T-helper 1 cell (primary cell): Measurements from ENCODE around the gene ITCH.
"Not testable (repeated sequence)": the region's sequence is repeated elsewhere in the genome, so short reads cannot be mapped to it uniquely, and the experiment has no call there.

Source experiments
- DNase-seq, 5 donors: peaks; one replicate each; pipeline ENCODE4 v3.0.0-alpha.2; 2012 to 2020

ITCH gene

DNA sequence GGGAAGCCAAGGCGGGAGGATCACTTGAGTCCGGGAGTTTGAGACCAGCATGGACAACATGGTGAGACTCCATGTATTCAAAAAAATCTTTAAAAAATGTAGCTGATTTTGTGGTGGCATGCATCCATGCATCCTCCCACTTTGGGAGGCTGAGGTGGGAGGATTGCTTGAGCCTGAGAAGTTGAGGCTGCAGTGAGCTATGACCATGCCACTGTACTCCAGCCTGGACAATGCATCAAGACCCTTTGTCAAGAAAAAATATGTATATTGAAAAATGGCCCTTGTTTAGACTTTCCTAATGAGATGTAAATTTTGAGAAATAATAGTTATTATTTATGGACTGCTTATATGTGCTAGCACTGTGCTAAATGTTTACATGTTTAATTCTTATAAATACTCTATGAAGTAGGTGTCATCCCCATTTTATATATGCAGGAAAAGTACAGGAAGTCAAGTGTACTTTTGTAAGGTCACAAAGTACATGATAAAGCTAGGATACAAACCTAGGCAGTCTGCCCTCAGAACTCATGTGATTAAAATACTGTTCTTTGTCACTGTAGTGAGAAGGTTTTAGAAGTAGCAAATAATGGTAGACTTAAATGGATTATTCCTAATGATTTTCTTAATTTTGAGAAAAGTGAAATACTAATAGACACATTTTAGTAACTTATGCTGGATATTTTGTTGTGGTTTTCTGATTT lies 58.8 kb downstream of the ITCH start:
- DNase-seq = no peak

DNA sequence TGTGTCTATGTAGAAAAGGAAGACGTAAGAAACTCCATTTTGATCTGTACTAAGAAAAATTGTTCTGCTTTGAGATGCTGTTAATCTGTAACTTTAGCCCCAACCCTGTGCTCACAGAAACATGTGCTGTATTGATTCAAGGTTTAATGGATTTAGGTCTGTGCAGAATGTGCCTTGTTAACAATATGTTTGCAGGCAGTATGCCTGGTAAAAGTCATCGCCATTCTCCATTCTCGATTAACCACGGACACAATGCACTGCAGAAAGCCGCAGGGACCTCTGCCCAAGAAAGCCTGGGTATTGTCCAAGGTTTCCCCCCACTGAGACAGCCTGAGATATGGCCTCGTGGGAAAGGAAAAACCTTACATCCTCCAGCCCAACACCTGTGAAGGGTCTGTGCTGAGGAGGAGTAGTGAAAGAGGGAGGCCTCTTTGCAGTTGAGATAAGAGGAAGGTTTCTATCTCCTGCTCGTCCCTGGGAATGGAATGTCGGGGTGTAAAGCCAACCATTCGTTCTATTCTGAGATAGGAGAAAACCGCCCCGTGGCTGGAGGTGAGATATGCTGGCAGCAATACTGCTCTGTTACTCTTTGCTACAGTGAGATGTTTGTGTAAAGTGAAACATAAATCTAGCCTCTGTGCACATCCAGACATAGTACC lies 62.1 kb downstream of the ITCH start:
- DNase-seq = not testable (repeated sequence)

DNA sequence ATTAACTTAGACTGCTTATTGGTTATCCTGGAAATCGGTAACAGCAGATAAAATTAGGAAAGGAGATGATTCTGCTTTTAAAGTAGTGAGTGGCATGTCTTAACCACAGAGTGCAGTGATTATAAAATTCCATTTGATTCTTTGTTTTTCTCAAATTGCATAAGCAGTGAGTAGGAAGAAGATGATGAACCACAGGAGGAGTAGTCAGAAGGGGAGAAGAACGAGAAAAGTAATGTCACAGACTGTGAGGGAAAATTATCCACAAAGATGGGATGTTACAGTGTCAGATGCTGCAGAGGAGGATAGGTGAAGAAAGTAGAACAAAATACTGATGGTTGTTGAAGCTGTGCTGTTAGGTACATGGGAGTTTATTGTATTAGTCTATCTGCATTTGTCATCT lies 63.0 kb downstream of the ITCH start:
- no peak for DNase-seq

DNA sequence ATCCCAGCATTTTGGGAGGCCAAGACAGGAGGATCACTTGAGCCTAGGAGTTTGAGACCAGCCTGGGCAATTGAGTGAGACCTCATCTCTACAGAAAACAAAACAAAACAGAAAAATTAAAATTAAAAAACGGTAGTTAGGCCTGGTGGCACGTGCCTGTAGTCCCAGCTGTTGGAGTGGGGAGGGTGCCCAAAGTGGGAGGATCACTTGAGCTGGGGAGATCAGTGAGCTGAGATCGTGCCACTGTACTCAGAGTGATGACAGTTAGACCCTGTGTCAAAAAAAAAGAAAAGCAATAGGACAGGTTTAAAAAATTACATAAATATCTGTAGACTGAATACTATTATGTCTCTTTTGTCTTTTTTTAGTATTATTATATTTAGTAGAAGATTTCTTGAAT lies 64.3 kb downstream of the ITCH start:
- DNase-seq = no peak

DNA sequence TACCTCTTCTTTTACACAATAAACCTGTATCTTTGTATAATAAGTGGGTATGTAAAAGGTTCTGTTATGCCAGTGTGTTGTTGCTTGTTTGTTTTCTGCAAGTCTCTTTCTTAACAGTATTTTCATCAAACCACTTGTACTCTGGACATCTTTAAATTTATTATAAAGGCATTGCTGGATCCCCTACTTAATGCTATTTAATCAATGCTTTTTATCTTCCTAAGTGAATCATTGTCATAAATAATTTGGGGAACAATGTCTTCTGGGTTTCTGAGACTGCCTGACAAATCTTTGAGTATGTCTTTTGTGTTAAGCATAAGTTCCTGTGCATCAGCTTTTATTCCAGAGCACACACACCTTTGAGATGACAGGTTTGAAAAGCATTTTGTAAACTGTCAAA lies 64.7 kb downstream of the ITCH start:
- DNase-seq = no peak

DNA sequence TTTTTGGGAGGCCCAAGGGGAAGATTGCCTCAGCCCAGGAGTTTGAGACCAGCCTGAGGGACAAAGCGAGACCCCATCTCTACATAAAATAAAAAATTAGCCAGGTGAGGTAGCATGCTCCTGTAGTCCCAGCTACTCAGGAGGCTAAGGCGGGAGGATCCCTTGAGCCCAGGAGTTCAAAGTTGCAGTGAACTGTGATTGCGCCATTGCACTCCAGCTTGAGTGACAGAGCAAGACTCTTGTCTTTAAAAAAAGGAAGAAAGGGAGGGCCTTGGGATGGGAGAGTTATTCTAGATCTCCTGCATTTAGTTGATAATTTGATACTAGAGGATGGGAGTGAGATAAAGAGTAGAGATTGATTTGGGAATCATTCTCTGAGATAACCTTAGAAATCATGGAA lies 68.1 kb downstream of the ITCH start:
- DNase-seq = no peak

DNA sequence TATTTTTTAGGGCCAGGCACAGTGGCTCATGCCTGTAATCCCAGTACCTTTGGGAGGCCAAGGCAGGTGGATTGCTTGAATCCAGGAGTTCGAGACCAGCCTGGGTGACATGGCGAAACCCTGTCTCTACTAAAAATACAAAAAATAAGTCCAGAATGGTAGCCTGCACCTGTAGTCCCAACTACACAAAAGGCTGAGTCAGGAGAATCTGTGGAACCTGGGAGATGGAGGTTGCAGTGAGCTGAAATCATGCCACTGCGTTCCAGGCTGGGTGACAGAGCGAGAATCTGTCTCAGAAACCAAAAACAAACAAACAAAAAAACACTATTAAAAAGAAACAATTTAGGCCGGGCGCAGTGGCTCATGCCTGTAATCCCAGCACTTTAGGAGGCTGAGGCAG lies 69.6 kb downstream of the ITCH start:
- not testable (repeated sequence) for DNase-seq

DNA sequence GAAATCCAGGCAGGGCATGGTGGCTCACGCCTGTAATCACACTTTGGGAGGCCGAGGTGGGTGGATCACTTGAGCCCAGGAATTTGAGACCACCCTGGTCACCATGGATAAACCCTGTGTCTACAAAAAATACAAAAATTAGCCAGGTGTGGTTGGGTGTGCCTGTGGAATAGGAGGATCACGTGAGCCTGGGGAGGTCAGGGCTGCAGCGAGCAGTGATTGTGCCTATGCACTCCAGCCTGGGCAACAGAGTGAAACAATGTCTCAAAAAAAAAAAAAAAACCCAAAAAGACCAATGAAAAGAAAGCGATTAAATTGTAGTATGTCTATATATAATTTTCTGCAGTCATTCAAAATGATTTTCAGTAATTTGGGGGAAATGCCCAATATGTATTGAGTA lies 70.3 kb downstream of the ITCH start:
- DNase-seq = no peak

DNA sequence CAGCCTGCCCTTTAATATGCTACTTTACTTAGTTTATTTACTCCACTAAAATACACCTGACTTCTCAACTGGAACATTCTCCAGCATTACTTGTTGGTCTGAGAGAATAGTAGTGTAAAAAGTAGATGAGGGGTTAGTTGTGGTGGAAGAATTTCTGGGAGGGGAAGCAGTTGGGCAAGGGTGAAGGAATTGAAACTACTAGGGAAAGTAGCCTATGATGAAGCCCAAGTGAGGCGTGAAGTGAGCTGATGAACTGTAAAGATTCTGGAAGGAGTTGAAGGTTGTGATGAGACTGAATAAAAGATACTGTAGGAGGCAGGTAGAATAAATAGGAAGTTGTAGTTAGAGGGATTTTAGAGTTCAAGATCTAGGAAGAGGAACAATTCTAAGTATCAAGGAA lies 72.5 kb downstream of the ITCH start:
- no peak for DNase-seq

DNA sequence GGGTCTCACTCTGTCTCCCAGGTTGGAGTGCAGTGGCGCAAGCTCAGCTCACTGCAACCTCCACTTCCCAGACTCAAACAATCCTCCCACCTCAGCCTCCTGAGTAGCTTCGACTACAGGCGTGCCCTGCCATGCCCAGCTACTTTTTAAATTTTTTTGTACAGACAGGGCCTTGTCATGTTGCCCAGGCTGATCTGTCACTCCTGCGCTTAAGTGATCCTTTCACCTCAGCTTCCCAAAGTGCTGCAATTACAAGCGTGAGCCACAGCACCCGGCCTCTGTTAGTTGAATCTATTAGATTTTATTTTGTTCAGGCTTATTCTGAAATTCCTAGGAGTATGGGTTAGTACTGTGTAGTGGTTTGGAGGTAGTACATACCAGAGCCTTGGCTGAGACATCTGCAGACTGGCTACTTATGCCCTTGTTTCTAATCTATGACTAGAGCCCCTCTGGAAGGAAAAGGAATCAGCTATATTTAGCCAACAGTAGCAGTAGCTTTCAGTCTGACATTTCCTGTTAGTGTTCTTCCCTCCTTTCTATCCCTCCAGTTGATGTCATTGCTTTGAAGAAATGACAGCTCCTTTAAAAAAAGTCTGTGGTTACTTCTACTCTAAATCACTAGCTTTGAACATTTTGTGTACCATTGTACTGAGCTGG lies 74.4 kb downstream of the ITCH start:
- DNase-seq = no peak

DNA sequence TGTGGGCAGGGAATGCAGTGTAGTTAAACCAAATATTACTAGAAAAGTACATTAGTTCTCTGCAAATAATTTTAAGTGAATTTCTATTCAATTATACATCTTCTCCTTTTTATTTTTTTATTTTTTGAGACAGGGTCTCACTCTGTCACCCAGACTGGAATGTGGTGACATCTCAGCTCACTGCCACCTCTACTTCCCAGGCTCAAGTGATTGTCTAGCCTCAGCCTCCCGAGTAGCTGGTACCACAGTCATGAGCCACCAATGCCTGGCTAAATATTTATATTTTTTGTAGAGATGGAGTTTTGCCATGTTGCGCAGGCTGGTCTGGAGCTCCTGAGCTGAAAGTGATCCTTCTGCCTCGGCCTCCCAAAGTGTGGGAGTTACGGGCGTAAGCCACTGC lies 76.1 kb downstream of the ITCH start:
- DNase-seq = no peak

DNA sequence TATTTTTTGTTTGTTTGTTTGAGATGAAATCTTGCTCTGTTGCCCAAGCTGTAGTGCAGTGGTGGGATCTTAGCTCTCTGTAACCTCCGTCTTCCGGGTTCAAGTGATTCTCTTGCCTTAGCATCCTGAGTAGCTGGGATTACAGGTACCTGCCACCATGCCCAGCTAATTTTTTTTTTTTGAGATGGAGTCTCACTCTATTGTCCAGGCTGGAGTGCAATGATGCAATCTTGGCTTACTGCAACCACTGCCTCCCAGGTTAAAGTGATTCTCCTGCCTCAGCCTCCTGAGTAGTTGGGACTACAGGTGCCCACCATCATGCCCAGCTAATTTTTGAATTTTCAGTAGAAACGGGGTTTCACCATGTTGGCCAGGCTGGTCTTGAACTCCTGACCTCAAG lies 78.3 kb downstream of the ITCH start:
- not testable (repeated sequence) for DNase-seq

DNA sequence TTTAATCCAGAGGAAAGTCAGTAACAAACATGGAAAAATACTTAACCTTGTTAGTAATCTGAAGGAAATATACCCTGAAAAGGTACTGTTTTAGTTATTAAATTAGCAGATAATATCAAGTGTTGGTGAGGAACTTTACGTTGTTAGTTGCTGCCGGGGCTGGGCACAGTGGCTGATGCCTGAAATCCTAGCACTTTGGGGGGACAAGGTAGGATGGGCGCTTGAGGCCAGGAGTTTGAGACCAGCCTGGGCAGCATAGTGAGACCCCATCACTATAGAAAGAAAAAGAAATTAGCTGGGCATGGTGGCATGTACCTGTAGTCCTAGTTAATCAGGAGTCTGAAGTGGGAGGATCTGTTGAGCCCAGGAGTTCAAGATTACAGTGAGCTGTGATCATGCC lies 80.5 kb downstream of the ITCH start:
- no peak for DNase-seq

DNA sequence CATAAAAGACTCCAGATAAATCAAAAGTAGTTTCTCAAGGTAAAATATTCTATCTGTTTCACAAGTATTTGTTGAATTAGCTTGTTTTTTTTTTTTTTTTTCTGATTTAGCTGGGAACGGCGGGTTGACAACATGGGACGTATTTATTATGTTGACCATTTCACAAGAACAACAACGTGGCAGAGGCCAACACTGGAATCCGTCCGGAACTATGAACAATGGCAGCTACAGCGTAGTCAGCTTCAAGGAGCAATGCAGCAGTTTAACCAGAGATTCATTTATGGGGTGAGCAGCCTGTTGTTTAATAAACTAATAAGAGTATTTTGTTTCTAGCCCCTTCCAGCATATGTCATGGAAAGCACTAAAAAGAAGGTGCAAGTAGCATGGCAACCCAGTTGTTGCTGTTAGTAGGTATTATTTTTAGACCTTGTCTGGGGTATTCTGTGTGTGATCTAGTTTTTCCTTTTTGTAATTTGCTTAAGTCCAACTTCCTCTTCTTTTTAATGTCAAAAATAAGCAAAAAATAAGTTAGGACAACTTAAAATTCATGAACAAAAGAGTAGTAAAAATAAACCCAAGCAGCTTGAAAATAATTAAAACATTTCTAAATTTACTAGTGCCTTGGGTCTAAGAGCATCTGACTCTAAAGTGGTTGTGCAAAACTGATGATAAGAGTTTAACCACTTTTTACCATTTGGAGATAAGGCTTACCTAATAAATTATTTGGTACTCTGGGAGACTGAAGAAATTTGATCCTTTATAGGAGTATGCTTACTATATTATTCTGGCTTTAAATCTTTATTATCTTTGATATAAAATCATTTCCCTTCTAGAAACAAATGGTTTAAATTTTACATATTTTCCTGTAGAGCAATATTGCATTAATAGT lies 82.3 kb downstream of the ITCH start:
- DNase-seq = no peak

DNA sequence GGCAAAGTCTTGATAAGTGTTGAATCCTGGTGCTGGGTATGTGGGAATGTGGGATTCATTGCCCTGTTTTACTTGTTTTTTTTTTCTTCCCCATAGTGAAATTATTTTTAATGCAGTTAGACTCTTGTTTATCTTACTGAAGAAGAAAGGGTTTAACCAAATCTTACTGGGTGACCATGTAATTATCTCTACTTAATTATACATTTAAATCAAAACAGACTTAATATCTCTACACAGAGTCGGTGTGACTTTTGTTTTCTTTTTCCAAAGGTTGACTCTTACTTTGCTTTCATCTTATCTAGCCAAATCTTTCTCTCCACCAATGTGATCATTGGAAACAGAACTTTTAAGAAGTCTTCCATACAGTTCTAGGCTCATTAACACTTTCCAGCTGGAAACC lies 85.4 kb downstream of the ITCH start:
- DNase-seq = no peak

DNA sequence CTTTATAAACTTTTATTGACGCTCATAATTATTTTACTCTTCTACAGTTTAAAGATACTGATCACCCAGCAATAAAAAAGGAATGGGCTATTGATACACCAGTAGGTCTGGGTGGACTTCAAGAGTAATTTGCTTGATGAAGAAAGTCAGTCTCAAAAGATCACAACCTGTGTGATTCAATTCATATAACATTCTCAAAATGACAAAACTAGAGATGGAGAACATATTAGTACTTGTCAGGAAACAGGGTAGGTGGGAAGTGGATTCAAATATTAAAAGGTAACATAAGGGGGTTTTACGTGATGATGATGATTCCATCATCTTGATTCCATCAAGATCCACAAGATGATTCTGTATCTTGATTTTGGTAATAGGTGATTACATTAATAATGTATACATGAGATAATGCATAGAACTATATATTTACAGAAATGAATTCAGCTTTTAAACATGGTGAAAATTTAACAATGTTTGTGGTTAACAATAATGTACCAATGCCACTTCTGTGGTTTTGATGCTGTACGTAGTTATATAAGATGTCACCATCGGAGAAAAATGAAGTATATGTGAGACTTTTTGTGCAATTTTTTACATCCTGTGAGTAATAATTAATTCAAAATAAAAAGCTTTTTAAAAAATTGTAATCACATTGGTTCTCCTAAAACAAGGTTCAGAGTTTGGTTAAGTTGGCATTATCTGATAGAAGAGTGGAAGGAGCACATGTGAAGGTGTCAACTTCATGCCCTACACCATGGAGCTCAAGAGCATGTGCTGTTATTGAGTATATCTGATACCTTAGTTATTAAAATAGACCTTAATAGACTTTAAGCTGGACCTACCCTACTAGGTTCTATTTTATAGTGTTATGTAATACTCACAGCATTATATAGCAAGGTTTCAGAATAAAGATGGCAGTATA lies 86.9 kb downstream of the ITCH start:
- no peak for DNase-seq

DNA sequence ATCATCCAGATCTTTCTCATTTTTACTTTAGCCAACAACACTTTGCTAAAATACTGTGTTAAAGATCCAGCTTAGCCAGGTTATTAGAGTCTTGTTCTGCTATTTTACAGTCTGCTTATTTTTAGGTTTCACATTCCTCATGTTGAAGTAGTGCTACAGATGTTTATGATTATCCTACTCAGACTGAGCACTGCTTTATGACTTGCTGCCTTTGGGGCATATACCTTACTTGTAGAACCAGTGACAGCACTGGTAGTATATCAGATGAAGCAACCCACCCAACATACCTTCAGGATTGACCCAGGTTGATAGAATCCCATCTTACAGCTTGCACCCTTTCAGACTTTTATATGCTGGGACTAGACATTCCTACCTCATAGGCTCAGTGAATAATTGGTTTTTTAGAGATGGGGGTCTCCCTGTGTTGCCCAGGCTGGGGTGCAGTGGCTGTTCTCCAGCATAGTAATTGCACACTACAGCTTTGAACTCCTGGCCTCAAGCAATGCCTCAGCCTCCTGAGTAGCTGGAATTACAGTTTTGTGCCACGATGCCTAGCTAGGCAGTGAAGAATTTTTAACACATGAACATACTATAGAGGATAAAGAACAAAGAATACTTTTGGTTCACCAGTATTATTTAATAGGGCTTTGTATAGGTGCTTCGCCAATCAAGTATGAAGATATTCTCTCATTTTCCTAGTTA lies 89.4 kb downstream of the ITCH start:
- DNase-seq = no peak

DNA sequence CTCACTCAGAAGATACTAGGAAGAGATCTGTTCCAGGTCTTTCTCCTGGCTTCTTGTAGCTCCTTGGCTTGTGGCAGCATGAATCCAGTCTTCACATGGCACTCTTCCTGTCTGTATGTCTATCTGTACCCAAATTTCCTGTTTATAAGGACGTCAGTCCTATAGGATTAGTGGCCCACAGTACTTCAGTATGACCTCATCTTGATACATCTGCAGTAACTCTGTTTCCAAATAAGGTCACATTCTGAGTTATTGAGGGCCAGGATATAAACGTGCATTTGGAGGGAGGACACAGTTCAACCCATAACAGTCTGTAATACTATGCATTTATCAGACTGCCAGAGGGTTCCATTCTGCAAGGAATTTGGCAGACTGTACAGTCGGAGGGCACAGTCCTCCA lies 95.6 kb downstream of the ITCH start:
- DNase-seq = no peak

DNA sequence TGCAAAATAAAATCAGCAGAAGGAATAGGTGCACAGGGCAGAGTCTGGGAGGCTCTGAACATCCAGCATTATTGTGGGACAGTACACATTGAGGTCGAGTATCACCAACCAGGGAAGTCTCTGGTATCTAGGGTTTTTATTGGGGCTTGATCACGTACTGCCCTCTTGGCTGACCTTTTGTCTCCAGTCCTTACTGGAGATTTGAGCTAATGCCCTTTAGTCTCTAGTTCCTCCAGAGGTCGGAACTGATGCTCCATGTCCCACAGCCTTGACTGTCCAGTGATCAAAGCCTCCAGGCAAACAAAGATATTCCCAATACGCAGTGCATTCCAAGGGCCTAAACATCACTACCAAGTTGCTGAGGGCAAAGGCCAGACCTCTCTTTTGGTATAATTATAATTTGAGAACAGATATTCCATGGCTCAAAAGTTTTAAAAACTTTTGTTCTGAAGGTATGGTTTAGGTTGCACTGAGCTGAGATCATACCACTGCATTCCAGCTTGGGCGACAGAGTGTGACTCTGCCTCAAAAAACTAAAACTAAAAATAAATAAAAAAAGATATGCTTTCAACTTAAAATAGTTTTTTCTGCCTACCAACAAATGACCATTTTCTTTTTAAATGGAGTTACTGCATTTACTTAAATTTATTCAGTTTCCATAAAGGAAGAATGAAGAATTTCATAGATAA lies 96.3 kb downstream of the ITCH start:
- DNase-seq = no peak

DNA sequence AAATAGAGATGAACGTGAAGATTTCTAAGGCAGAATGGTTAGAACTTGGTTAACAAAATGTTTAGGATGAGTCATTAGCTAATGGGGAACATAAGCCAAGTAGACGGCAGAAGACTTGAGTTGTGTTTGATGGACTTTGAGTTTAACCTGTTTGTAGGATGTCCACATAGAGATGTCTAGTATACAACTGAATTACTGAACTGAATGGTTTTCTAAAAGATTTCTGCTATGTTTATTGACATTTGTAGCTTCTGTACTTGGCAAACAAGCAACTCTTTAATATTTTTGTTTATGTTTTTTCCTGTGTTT lies 98.7 kb downstream of the ITCH start:
- DNase-seq = no peak

DNA sequence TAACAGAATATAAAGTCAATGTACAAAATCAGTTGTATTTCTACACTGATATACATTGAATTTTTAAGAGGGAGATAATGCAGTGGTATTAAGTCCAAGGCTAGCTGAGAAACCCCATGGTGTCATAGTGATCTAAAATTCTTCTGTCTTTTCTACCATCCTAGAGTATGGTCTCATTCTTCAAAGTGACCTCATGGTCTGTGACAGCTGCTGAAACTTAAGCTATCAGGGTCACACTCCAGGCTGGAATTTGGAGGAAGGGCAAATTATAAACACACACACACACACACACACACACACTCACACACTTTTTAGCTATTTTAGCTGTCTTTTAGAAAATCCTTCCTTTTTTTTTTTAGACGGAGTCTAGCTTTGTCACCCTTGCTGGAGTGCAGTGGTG lies 105.9 kb downstream of the ITCH start:
- no peak for DNase-seq
